ENCODE data around the gene ATP4A.

ATP4A gene

DNA sequence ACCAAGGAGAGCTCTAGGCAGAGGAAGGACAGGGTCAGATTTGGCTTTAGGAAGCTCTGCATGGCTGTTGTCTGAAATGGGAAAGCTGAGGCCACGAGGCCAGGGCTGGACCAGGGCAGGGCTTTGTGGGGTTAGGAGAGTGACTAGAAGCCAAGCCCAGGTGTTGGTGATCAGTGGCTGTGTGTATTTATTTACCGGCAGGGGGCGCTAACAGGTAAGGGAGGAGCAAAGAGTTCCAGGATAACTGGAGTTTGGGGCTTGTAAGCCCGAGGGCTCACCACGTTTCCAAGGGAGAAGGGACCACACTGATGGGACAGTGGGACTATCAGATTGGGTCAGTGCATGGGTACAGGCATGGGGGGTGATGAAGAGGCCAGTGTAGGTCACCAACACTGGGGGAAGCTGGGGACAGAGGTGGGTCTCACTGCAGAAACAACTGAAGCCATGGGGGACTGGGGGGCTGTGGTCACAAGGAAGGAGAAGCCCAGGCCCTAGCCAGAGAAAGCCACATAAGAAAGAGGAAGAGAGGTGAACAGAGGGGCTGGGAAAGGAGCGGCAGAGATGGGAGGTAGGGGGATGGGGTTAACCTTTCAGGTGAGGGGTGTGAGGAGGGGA, 14.2 kb downstream of the ATP4A start:
- DNase-seq, result peak; percentile 67

DNA sequence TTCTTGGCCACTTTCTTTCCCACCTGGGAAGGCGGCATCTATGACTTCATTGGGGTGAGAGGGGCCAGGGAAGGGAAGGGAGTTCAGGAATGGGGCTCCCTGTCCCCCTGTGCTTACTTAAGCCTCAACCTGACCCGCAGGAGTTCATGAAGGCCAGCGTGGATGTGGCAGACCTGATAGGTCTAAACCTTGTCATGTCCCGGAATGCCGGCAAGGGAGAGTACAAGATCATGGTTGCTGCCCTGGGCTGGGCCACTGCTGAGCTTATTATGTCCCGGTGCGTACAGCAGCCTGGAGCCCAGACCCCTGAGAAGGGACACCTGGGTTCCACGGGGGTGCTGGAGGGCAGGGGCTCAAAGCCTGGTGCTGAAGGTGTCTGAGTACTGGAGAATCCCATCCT, 16.9 kb downstream of the ATP4A start:
- DNase-seq, result no peak

DNA sequence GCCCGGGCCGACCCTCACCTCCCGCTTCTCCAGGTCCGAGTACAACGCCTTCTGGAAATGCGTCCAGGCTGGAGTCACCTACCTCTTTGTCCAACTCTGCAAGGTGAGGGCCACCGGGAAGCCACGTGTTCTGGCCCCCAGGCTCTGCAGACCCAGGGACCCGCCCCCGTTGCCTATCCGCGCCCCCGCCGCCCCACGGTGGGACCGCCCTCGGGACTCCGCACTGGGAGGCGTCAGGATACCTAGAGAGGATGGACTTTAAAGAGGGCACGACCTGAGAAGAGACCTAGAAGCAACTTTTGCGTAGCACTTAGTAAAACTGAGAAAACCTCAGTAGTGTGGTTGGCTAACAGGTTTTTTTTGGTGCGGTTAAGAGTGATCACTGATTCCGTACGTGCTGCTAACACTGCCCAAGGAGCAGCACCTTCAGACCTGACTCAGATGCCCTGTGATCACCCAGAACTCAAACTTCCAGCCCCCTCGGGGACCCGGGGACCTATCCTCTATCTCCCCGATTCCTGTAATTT, 17.5 kb downstream of the ATP4A start:
- DNase-seq, result peak; percentile 82

DNA sequence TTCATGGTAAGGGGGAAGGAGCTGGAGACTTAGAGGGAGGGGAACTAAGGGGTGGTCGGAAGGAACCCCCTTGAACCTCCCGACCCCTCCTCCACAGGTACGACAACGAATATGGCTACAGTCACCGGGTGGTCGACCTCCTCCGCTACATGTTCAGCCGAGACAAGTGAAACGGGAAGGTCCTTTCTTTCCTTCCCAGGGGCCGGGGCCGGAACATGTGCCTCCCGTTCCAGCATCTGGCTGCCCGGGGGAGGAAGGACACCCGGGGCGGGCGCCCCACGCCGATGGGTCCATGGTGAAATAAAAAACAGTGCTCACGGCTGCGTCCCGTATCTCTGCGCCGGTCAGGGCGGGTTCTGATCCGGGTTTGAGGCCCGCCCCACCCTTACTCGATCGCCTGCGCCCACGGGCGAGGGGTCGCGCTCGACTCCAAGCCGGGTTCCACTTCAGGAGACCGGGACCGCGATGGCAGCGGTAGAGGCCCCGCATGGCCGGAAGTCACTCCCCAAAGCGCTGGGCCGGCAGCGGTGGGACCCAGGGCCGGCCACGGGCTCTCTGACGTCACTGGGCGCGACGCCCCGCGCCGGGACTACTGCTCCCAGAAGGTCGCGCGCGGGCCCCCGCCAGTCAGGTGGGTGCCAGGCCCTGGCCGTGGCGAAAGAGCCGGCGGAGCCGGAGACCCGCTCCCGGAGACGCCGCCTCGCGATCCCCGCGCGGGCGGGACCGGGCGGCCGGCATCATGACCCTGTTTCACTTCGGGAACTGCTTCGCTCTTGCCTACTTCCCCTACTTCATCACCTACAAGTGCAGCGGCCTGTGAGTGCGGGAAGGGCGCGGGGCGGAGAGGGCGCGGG, 18.2 kb downstream of the ATP4A start, which contains the start of gene TMEM147:
Gene TMEM147, plus strand, starts transcription at position 626 of the 854 bp plus-strand sequence. Its CDS starts 114 bp downstream, at position 740.
- peak; percentile 90 for DNase-seq

DNA sequence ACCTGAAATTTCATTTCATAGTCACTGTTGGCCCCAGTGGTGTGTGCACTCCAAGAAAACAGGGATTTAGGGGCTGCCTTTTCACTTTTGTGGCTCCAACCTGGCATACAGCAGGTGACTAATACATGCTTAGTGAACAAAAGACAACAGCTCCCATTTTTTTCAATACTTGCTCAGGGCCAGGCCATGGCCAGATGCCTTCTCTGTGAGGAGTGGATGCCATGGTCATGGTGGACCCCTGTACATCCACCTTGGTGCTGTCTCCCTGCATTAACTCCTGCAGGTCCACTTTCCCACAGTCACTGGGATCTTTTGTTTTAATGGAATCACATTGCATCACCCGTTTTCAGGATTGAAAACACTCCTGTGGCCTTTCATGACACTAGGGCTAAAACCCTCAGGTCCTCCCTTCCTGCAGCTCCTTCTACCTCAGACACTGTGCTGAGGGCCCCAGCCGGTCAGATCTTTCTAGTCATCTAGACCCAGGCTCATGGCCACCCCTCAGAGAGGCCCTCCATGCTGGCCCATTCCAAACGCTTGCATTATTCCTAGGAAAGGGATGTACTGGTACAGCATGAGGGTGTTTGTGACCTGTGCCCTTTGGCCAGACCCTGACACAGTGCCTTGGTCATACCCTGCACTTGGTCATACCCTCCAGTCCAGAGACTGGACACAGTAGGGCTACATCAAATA, 19.2 kb downstream of the ATP4A start:
- no peak for DNase-seq

DNA sequence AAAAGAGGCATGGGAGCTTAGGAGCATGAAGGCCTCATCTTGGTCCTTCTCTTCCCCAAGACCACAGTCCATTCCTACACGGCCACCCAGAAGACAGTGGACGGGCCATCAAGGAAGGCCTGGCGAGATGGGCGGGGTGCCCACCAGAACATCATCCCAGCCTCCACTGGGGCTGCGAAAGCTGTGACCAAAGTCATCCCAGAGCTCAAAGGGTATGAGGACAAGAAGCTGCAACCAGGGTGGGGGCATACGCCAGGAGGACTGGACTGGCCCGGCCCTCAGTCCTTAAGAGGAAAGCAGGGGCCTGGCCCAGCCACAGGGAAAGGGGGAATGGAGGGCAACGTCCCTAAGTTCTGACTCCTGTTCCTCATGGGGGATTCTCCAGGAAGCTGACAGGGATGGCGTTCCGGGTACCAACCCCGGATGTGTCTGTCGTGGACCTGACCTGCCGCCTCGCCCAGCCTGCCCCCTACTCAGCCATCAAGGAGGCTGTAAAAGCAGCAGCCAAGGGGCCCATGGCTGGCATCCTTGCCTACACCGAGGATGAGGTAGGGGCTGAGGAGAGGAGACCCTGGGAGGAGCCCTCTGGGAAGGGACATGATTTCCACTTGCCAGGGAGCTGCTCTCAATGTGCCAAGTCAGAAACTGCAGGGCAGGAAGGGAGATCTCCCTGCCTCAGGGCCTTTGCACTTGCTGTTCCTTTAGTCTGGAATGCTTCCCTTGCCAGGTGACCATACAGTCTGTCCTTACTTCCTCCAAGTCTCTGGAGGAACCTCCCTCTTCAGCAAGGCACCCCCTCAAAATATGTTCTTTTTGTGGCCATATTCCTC, 20.0 kb downstream of the ATP4A start:
- DNase-seq, result no peak

DNA sequence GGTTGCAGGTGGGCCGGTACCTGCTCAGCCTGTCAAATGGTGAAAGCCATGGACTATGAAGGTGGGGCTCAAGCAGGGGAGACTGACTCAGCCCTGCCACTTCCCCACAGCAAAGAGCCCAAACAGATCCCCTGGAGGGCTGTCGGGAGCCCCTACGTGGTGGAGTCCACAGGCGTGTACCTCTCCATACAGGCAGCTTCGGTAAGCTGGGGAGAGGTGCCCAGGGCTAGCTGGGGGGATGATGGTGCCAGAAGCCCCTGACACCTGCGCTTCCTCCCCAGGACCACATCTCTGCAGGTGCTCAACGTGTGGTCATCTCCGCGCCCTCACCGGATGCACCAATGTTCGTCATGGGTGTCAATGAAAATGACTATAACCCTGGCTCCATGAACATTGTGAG, 21.2 kb downstream of the ATP4A start:
- DNase-seq, result no peak

DNA sequence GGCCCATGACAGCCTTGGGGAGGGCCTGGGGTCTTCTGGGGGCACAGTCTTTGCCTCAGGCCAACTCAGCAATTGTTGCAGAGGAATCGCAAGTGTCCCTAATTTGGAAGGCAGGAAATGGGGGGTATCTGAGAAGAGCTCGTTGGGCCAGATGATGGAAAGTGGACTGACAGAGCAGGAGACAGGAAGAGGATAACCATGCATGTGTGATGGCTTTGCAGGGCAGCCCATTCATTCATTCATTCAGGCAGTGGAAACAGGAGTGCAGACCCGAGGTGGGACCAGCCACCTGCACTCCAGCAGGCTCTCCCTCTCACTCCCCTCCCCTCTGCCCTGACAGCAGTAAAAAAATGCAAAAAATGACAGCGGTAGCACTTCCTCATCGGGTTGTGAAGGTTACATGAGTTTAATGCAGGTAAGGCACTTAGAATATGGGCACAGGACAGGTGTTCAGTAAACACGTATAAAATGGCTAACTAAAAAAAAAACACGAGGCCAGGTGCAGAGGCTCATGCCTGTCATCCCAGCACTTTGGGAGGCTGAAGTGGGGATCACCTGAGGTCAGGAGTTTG, 23.0 kb downstream of the ATP4A start:
- no peak for DNase-seq

DNA sequence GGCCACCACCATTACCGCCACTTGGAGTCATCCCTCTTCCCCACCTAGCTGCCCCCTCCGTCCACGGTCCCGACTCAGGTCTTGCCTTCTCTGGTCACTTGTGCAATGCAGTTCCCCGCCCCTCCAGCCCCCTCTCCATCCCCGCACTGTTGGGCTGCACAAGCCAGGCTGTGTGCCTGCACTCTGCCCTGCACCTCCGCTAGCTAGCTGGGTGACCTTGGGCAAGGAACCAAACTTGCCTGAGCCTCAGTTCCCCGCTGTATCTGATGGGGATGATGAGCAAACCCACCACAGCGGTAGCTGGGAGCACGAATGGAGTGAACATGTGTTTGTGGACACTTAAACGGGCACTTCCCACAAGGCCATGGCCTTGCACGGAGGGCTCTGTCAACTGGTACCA, 23.6 kb downstream of the ATP4A start:
- no peak for DNase-seq

DNA sequence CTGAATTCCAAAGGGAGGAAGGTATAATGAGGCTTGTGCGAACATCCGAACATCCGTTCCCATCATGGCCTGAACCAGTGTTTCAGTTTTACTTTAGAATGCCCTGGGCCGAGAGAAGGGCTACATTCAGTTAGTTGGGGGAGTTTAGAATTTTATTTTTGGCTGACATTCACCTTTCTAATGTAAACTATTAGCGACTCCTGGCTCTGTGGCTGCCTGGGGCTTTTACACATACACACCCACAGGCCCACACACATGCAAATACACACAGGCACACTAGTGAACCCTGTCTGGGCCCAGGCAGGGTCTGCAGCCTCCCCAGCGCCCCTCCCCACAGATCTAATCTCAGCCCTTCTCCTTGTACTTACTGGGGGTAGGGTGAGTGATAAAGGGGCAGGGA, 24.1 kb downstream of the ATP4A start:
- no peak for DNase-seq

DNA sequence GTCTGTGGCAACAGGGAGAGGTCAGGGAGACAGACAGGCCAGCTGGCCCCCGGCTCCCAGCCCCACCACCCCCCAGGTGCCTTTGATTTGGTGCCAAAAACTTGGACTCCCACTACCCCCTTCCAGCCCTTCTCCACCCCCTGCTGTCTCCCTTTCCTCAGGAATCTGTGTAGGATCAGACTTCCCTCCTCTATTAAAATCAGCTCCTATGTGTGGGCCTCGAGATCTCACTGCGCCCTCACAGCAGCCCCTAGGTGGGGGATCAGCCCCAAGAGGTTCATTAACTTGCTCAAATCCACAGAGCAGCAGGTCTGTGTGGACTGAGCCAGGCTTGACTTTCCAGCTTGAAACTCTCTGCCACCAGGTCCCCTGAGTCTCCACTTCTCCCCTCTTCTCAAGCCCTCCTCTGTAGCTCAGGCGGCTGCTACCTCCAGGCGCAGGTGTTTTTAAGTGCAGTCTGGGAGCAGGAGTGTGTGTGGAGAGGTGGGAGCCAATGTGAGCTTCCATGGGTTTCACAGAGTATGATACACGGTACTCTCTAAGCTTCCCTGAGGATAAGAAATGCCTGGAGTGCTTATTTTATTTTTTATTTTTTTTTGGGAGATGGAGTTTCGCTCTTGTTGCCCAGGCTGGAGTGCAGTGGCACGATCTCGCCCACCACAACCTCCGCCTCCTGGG, 28.5 kb downstream of the ATP4A start:
- DNase-seq, result no peak

DNA sequence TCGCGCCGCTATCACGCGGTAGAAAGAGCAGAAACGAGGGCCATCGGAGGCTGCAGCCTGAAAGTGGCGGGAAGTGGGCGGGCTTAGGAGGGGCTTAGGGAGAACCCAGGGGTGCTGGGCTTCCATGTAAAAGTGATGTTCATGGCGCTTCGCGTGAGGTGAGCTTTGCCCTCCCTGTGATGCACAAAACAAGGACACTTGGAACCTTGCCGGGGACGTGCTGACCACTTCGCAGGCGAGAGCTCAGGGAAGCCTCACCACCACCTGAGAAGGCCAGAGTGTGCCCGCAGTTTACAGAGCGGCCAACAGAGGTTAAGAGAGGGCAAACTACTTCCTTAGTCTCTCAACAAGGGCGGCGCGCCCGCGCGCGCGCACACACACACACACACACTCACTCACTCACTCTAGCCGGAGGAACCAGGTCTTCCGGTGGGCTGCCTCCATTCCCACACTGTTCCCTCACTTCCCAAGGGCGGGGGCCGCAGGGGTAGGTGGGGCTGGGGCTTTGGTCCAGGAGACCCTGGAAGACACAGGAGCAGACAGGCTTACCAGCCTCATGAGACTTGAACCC, 29.6 kb downstream of the ATP4A start:
- peak; percentile 56 for DNase-seq

DNA sequence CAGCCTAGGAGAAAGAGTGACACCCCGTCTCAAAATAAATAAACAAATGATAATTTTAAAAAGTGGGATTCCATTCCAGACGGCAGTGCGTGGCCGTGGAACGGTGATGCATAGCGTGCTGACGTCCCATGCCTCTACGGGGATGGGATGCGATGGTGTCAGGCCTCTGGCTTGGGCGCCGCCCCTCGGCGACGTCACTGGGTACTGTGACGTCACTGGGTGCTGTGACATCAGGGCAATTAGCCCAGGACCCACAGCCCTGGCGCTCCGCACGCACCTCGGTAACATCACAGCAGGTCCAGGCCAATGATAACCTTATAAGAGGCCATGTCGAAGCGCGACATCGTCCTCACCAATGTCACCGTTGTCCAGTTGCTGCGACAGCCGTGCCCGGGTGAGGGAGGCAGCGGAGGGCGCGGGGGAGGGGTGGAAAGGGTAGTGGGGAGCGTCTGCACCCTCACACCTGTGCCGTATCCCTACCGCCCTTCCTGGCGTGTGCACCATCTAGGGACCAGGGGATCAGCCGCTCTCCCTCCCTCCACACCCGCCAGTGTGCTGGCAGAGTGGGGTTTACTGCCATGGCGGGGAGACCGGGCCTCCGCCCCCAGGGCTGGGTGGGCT, 30.1 kb downstream of the ATP4A start, which contains the start of gene GAPDHS:
Gene GAPDHS, plus strand, starts transcription at position 256 of the 621 bp plus-strand sequence. Its CDS starts 72 bp downstream, at position 328.
- no peak for DNase-seq

DNA sequence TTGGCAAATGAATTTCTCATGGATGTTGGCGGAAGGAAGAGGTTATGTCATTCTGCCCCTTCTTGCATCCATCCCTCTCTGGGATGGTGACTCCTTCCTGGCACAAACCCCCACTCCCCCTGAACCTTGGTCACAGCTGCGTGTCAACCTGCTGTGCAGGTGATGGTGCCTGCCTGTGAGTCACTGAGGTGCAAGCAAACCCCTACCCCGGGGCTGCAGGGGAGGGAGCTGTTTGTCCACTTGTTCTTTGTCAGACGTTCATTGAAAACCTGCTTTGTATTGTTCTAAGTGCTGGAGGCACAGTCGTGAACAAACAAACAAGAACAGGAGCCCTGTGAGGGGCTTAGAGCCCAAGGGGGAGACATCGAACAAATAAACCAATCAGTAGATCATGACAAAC, 32.2 kb downstream of the ATP4A start:
- DNase-seq, result no peak

DNA sequence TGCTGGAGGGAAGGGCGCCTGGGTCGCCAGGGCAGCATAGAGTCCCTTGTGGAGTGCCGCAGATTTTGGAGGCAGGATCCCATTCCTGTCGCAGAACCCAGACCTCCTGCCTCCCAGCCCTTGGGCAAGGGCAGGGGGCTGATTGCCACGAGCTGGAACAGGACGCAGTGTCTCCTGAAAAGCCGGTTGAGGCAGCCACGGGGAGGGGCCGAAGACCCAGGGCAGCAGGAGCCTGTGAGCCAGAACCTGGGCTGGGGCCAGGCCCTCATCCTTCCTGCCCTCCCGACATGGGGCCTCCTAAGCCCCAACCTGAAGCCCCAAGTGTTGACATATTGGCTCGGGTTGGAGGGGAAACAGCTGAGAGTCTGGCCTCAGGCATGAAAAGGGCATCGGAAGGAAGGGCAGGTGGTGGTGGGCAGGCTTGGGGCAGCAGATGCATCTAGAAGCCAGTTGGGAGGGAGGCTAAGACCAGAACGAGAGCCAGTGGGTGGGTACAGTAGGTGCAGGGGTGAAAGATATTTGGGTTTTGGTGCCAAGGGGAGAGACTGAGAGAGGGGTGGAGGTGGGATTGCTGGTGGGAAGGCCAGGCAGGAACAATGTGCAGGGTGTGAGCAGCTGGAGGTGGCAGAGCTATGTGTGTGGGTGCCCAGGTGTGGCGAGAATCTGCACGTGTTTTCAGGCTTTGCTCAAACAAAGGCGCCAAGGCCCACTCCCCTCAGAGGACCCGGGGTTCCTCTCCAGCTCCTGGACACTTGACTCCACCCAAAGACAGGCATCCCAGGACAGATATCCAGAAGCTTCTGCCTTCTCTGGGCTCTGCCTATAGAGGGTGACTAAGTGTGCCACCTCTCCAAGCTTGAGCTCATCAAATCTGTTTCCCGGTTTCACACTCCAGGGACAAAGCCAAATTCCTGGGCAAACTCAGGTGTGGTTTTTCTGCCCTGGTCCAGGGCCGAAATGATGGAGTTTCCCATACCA, 33.9 kb downstream of the ATP4A start:
- no peak for DNase-seq

DNA sequence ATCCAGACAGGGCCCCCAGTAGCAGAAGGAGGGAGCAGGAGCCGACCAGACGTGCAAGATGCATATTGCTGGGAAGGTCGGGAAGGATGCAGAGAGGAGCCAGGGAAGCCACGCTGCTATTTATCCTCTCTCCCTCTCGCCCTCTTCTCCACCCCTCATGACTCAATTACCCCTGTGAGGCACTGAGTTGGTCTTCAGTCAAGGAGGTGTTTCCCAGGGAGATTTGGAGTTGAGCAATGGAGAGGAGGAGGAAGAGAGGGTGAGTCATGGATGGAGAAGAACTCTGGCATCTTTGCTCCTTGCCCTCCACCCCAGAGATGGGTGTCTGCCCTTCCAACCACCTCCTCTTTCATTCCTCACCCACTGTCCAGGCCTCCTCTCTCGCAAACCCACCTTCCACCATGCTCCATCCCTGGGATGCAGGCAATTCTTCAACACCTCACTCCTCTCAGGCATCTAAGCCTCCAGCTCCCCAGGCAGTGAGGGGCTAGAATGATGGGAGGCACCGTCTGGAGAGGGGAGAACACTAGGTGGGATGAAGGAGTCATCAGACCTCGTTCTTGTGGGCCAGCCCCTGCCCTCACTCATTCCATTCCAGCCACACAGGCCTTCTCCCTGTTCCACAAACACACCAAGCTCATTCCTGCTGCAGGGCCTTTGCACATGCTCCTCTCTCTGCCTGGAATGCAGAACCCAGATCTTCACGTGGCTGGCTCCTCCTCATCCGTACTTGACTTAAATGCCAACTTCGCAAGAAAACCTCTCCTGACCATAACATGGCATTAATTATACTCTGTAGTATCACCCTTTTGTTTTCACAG, 35.0 kb downstream of the ATP4A start, which contains the start of gene SBSN:
Gene SBSN, minus strand, starts transcription at position 94 of the 821 bp plus-strand sequence. Its CDS starts 30 bp downstream, at position 64.
- no peak for DNase-seq

DNA sequence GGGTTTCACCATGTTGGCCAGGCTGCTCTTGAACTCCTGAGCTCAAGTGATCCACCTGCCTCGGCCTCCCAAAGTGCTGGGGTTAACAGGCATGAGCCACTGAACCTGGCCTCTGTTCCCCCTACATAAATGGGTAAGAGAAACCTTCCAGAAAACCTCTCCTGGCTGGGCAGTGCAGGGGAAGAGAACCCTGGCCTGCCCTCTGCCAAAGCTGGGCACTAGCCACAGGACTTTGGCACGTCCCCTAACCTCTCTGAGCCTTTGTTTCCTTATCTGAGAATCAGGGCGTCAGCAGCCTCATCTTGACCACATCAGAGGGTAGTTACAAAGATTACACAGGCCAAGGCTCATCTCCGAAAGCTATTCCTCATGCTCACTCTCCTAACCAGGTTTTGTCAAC, 37.6 kb downstream of the ATP4A start:
- no peak for DNase-seq

DNA sequence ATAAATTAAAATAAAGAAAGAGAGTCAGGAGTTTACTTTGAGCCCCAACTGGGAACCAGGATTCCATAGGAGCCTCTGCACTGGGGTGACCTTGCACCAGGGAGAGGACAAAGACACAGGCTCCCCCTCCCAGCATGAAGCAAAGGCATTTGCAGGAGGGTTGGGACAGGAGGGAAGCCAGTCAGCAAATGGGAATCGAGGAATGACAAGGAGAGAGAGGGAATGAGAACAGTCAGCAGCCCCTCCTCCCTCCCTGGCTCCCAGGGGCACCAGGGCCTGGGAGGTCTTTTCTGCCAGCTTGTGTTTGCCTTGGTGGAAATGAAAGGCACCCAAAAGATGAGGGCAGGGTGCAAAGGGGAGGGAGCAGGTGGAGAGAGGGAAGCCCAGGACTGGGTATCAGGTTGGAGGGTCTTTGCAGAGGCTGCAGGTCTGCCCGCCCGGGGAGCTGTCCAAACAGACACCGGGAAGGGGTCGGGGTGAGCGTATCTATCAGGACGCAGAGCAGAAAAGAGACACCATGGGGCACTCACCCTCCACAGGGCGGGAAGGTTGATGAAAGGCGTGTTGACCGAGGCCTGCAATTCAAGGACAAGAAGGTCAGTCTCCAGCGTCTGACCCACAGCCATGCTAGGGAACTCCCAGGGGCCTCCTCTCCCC, 39.1 kb downstream of the ATP4A start:
- no peak for DNase-seq

All from activated CD4-positive, alpha-beta T cell treated with anti-CD3 and anti-CD28 coated beads for 48 hours (primary cell).